ENCODE measurements around the gene ADARB2. TPM values are rescaled to one million over a fixed set of nuclear protein-coding genes. Genes with fewer than 3 reads are reported as not detected.

ADARB2 gene
- polyA plus RNA-seq, 1 of the 3 experiments (the other 2 are of a cell fraction), result not detected

- WGBS (ENCODE audit: low lambda C conversion rate), result 30% methylated on average over 14 of the region's 25 CpGs
- Histone ChIP-seq H3K27ac (ENCODE audit: low read depth in 2 of 2, low read length in 1 of 2) (peak overlapping the region in 1 of 2 experiments; percentile 88; a peak in 2 of 4 replicates), H3K79me2 (ENCODE audit: insufficient read depth) (no peaks in the 10 kb centered on the region), H3F3A (replicated peaks; ENCODE audit: insufficient read depth) (peaks cover 5% of the 10 kb centered on the region), H3K27me3 (ENCODE audit: insufficient read depth) (no peaks in the 10 kb centered on the region), H3K36me3 (replicated peaks in 1 of 2; ENCODE audit: control insufficient read depth in 1 of 2, insufficient read depth in 2 of 2, low read length in 1 of 2) (no peaks in the 10 kb centered on the region), H3K4me1 (ENCODE audit: control insufficient read depth in 1 of 2, insufficient read depth in 2 of 2, low read depth in 1 of 2, low read length in 1 of 2) (peaks cover 0 to 39% of the 10 kb centered on the region in 2 experiments; a peak in 1 of 4 replicates), H3K4me2 (no peak overlapping the region), H3K9me3 (no peaks in the 10 kb centered on the region), H3K9me2 (no peaks in the 10 kb centered on the region), H3K4me3 (ENCODE audit: low read depth in 2 of 2, low read length in 1 of 2) (no peak overlapping the region), H2AFZ (ENCODE audit: low read depth) (no peak overlapping the region), H4K20me1 (ENCODE audit: insufficient read depth) (no peaks in the 10 kb centered on the region), H3K9ac (no peak overlapping the region)
- CTCF ChIA-PET, result interaction anchor here (0.7 to 1.7 kb wide), 3 partner anchors 15 to 230 kb away, joined by 3 to 4 read pairs (median 3); no protein-coding TSS in a partner anchor
- peak; percentile 82 for DNase-seq
- TF ChIP-seq SIN3A (IDR thresholded peaks at IDR 0.05; ENCODE audit: borderline replicate concordance, low read depth, low read length) (no peak), ELF1 (IDR thresholded peaks at IDR 0.05) (no peak), MXI1 (IDR thresholded peaks at IDR 0.05; ENCODE audit: low read depth, low read length) (no peak), JUND (IDR thresholded peaks at IDR 0.05) (no peak), RXRA (IDR thresholded peaks at IDR 0.05; ENCODE audit: borderline replicate concordance, low read depth) (no peak), RAD21 (IDR thresholded peaks at IDR 0.05; ENCODE audit: low read length) (0 out of 2 replicates have a peak, but pooled peaks have one; percentile 2), MEF2A (IDR thresholded peaks at IDR 0.05; ENCODE audit: borderline replicate concordance, low read depth) (no peak), EP300 (IDR thresholded peaks at IDR 0.05; ENCODE audit: borderline replicate concordance in 1 of 2, low read depth in 1 of 2, low read length in 1 of 2) (peak in 1 of 2 experiments; percentile 59; a peak in 1 of 4 replicates), POLR2AphosphoS5 (IDR thresholded peaks at IDR 0.05; ENCODE audit: low read depth, low read length) (no peak), NRF1 (IDR thresholded peaks at IDR 0.05; ENCODE audit: low read depth, low read length) (no peak), PBX3 (IDR thresholded peaks at IDR 0.05) (no peak), FOXJ3 (CRISPR knock-in tag; IDR thresholded peaks at IDR 0.05) (no peak), RFX5 (IDR thresholded peaks at IDR 0.05; ENCODE audit: low read length) (no peak), CHD2 (IDR thresholded peaks at IDR 0.05; ENCODE audit: low read length, partially characterized antibody) (peak; percentile 24), FOSL2 (IDR thresholded peaks at IDR 0.05; ENCODE audit: borderline replicate concordance, low read depth) (no peak)
- TF ChIP-seq, protein P1, sequence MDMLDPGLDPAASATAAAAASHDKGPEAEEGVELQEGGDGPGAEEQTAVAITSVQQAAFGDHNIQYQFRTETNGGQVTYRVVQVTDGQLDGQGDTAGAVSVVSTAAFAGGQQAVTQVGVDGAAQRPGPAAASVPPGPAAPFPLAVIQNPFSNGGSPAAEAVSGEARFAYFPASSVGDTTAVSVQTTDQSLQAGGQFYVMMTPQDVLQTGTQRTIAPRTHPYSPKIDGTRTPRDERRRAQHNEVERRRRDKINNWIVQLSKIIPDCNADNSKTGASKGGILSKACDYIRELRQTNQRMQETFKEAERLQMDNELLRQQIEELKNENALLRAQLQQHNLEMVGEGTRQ (IDR thresholded peaks at IDR 0.05; ENCODE audit: borderline replicate concordance, low read depth, low read length), result no peak
- TF ChIP-seq, protein P2, sequence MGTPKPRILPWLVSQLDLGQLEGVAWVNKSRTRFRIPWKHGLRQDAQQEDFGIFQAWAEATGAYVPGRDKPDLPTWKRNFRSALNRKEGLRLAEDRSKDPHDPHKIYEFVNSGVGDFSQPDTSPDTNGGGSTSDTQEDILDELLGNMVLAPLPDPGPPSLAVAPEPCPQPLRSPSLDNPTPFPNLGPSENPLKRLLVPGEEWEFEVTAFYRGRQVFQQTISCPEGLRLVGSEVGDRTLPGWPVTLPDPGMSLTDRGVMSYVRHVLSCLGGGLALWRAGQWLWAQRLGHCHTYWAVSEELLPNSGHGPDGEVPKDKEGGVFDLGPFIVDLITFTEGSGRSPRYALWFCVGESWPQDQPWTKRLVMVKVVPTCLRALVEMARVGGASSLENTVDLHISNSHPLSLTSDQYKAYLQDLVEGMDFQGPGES (IDR thresholded peaks at IDR 0.05; ENCODE audit: low read depth, low read length), result no peak
- POLR2A ChIA-PET, result interaction anchor here (2.1 kb wide), 1 partner anchor 87 kb away, joined by 6 read pairs; the partner anchor contains the start of gene ADARB2
Observed at GRCh38 chr10:1650542-1651269, 86.6 kb downstream of the ADARB2 start.
